Neuron (in vitro differentiated cells): ENCODE data around the gene PPP2R2C.

ENCODE experiments used
- H2AFZ ChIP-seq: one replicate; pipeline ENCODE4 v1.6.1; 2013; ENCODE audit warnings: low read depth, mild to moderate bottlenecking, inconsistent platforms, low read length, moderate library complexity
- H3K27me3 ChIP-seq: one replicate; pipeline ENCODE4 v1.6.1; 2013; ENCODE audit warnings: low read length; ENCODE audit not compliant: insufficient read depth
- H3K36me3 ChIP-seq: one replicate; pipeline ENCODE4 v1.6.1; 2013; ENCODE audit warnings: low read length; ENCODE audit not compliant: insufficient read depth
- H3K4me1 ChIP-seq: one replicate; pipeline ENCODE4 v1.6.1; 2013; ENCODE audit warnings: low read length; ENCODE audit not compliant: insufficient read depth
- H3K4me3 ChIP-seq: 2 replicates; pipeline ENCODE4 v1.5.1; 2013; ENCODE audit warnings: mild to moderate bottlenecking, low read length, moderate library complexity
- H3K9me3 ChIP-seq: one replicate; pipeline ENCODE4 v1.6.1; 2013; ENCODE audit warnings: low read length

The PPP2R2C gene

DNA sequence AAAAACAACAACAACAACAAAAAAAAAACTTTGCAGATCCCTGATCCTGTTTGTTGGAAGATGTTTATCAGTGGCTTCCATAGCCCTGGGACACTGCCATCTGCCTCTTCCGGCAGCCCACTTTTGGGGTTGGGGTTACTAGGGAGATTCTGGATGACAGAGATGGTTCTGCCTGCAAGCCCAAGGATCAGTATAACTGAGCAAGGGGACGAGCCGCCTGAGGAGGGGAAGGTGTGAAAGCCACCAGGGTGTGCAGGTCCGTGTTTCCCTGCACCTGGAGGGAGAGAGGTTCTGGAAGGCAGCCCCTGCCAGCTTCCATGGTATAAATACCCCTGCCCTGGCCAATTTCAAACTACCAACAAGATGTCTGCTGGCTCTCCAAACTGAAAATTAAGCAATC is 41.5 kb downstream of the PPP2R2C start:
- H3K4me1 ChIP-seq, result no peaks in the 10 kb centered on the region
- no peak overlapping the region for H3K4me3 ChIP-seq
- H2AFZ ChIP-seq, result no peak overlapping the region
- no peaks in the 10 kb centered on the region for H3K9me3 ChIP-seq
- peaks cover 19% of the 10 kb centered on the region for H3K27me3 ChIP-seq
- H3K36me3 ChIP-seq, result no peaks in the 10 kb centered on the region

GRCh38 chr4:6427439-6428090 is 44.8 kb downstream of the PPP2R2C start:
- H2AFZ ChIP-seq, result no peak overlapping the region
- H3K4me1 ChIP-seq, result no peaks in the 10 kb centered on the region
- H3K9me3 ChIP-seq, result no peaks in the 10 kb centered on the region
- H3K27me3 ChIP-seq, result peaks cover 39% of the 10 kb centered on the region
- H3K36me3 ChIP-seq, result no peaks in the 10 kb centered on the region
- no peak overlapping the region for H3K4me3 ChIP-seq

DNA sequence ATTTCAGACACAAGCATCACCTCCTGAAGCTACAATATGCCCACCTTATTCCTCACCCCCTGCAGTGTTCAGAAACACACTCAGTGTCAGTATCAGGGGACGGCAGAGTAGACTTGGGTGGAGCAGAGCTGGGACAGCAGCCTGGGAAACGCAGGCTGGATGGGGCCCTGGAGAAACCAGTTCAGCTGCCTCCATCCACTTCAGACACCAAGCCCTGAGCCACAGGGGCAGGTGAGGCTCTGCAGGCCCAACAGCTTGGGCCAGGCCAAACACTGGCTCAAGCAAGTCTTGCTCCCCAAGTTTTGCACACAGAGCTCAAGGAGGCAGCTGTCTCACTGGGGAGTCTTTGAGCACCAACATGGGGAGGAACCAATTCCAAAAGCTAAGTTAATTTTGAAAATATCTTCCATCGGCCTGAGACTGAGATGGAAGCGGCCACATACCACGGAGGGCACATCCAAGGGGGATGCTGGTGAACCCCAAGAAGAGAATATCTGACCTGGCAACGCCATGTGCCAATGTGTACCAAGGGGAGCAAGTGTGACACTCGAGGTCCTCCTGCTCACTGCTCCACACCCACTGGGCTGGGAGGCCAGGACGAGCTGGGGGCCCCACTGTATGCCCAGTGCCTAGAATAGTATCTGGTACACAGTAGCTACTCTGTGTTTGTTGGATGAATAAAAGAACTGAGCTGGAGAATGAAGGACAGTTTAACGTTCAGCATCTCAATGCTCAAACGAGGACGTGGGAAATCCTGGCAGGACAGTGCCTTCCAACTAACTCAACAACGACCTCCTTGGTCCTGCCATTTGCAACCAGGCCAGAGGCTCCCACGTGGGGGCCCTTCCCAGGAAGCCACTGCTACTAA is 45.6 kb downstream of the PPP2R2C start:
- Histone ChIP-seq H3K27me3 (peaks cover 39% of the 10 kb centered on the region), H3K4me1 (no peaks in the 10 kb centered on the region), H3K9me3 (no peaks in the 10 kb centered on the region), H3K36me3 (no peaks in the 10 kb centered on the region), H3K4me3 (no peak overlapping the region), H2AFZ (no peak overlapping the region)

- Histone ChIP-seq H2AFZ (no peak overlapping the region), H3K36me3 (no peaks in the 10 kb centered on the region), H3K4me1 (no peaks in the 10 kb centered on the region), H3K27me3 (peaks cover 39% of the 10 kb centered on the region), H3K4me3 (no peak overlapping the region), H3K9me3 (no peaks in the 10 kb centered on the region)
Observed at GRCh38 chr4:6425911-6426310, 46.5 kb downstream of the PPP2R2C start.

GRCh38 chr4:6425336-6425735 is 47.1 kb downstream of the PPP2R2C start:
- no peak overlapping the region for H3K4me3 ChIP-seq
- no peaks in the 10 kb centered on the region for H3K9me3 ChIP-seq
- H3K36me3 ChIP-seq, result no peaks in the 10 kb centered on the region
- peaks cover 39% of the 10 kb centered on the region for H3K27me3 ChIP-seq
- H3K4me1 ChIP-seq, result no peaks in the 10 kb centered on the region
- H2AFZ ChIP-seq, result no peak overlapping the region

- Histone ChIP-seq H3K36me3 (no peaks in the 10 kb centered on the region), H2AFZ (no peak overlapping the region), H3K4me3 (no peak overlapping the region), H3K9me3 (no peaks in the 10 kb centered on the region), H3K27me3 (peaks cover 39% of the 10 kb centered on the region), H3K4me1 (no peaks in the 10 kb centered on the region)
Observed at GRCh38 chr4:6424425-6424824, 48.0 kb downstream of the PPP2R2C start.

GRCh38 chr4:6423575-6423974 is 48.8 kb downstream of the PPP2R2C start:
- Histone ChIP-seq H2AFZ (no peak overlapping the region), H3K9me3 (no peaks in the 10 kb centered on the region), H3K4me3 (no peak overlapping the region), H3K27me3 (peaks cover 39% of the 10 kb centered on the region), H3K4me1 (no peaks in the 10 kb centered on the region), H3K36me3 (no peaks in the 10 kb centered on the region)

- Histone ChIP-seq H3K4me3 (no peak overlapping the region), H3K4me1 (no peaks in the 10 kb centered on the region), H2AFZ (no peak overlapping the region), H3K9me3 (no peaks in the 10 kb centered on the region), H3K36me3 (no peaks in the 10 kb centered on the region), H3K27me3 (peaks cover 36% of the 10 kb centered on the region)
Observed at GRCh38 chr4:6422866-6423265, 49.5 kb downstream of the PPP2R2C start.

DNA sequence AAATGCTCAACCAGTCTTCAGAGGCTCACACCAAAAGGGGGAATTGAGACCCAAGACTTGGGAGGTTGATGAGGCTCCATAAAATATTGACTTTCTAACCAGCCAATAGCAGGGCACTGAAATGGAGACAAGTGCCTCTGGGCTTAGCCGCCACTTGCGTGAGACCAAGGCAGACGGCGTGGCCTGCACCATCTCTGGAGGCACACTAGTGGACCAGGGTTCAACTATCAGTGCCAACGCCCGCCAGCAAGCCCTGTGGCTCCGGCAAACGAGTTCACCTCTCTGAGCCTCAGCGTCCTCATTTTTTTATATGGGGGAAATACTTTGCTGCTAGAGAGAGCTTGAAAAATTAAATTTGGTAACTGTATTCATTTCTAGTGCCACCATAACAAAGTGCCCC is 50.3 kb downstream of the PPP2R2C start:
- no peak overlapping the region for H2AFZ ChIP-seq
- peaks cover 36% of the 10 kb centered on the region for H3K27me3 ChIP-seq
- H3K4me3 ChIP-seq, result no peak overlapping the region
- H3K36me3 ChIP-seq, result no peaks in the 10 kb centered on the region
- H3K9me3 ChIP-seq, result no peaks in the 10 kb centered on the region
- no peaks in the 10 kb centered on the region for H3K4me1 ChIP-seq

DNA sequence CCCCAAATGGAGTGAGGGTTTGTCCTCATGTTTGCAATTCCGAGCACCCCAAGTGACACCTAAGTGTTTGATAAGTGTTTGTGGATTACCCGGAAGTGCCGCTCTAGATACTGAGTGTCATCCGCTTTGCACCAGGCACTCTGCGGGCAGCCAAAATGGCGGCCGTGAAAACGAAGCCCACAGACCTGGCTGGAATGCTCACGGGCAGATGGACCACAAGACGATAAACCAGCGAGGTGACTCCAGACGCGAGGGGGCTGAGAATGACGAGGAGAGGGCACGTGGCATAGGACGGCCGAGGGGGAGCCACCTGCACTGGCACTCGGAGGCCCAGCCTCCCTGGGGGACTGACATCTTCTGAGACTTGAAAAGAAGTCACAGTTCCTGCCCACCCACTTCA is 51.0 kb downstream of the PPP2R2C start:
- Histone ChIP-seq H3K36me3 (no peaks in the 10 kb centered on the region), H3K9me3 (no peaks in the 10 kb centered on the region), H3K27me3 (peaks cover 31% of the 10 kb centered on the region), H2AFZ (no peak overlapping the region), H3K4me1 (no peaks in the 10 kb centered on the region), H3K4me3 (no peak overlapping the region)

- no peak overlapping the region for H3K4me3 ChIP-seq
- H3K36me3 ChIP-seq, result no peaks in the 10 kb centered on the region
- H3K9me3 ChIP-seq, result no peaks in the 10 kb centered on the region
- H2AFZ ChIP-seq, result no peak overlapping the region
- peaks cover 26% of the 10 kb centered on the region for H3K27me3 ChIP-seq
- H3K4me1 ChIP-seq, result no peaks in the 10 kb centered on the region
Observed at GRCh38 chr4:6420972-6421371, 51.4 kb downstream of the PPP2R2C start.

- peaks cover 6% of the 10 kb centered on the region for H3K4me1 ChIP-seq
- no peaks in the 10 kb centered on the region for H3K9me3 ChIP-seq
- peaks cover 17% of the 10 kb centered on the region for H3K27me3 ChIP-seq
- no peaks in the 10 kb centered on the region for H3K36me3 ChIP-seq
- H3K4me3 ChIP-seq, result no peak overlapping the region
- no peak overlapping the region for H2AFZ ChIP-seq
Observed at GRCh38 chr4:6420036-6420435, 52.4 kb downstream of the PPP2R2C start.

DNA sequence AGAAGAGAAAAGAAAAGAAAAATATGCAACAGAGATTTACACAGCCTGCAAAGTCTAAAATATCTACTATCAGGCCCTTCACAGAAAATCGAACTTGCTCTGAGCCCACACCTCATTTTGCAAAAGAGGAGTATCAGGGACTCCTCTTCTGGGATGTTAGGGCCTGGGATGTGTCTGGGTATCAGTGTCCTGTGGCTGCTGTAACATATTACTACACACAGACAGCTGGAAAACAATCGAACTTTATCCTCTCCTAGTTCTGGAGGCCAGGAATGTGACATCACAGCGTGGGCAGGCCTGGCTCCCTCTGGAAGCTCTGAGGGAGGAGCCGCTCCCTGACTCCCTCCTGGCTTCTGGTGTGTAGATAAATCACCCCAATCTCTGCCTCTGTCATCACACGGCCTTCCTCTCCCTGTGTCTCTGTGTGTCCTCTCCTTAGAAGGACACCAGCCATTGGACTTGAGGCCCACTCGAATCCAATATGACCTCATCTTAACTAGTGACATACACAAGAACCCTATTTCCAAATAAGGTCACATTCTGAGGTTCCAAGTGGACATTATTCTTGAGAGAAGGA is 52.9 kb downstream of the PPP2R2C start:
- H3K4me3 ChIP-seq, result no peak overlapping the region
- H3K36me3 ChIP-seq, result no peaks in the 10 kb centered on the region
- H3K27me3 ChIP-seq, result peaks cover 12% of the 10 kb centered on the region
- peaks cover 11% of the 10 kb centered on the region for H3K4me1 ChIP-seq
- H3K9me3 ChIP-seq, result no peaks in the 10 kb centered on the region
- no peak overlapping the region for H2AFZ ChIP-seq
